Measurements from ENCODE around the gene KRTAP4-2.

KRTAP4-2 gene

DNA sequence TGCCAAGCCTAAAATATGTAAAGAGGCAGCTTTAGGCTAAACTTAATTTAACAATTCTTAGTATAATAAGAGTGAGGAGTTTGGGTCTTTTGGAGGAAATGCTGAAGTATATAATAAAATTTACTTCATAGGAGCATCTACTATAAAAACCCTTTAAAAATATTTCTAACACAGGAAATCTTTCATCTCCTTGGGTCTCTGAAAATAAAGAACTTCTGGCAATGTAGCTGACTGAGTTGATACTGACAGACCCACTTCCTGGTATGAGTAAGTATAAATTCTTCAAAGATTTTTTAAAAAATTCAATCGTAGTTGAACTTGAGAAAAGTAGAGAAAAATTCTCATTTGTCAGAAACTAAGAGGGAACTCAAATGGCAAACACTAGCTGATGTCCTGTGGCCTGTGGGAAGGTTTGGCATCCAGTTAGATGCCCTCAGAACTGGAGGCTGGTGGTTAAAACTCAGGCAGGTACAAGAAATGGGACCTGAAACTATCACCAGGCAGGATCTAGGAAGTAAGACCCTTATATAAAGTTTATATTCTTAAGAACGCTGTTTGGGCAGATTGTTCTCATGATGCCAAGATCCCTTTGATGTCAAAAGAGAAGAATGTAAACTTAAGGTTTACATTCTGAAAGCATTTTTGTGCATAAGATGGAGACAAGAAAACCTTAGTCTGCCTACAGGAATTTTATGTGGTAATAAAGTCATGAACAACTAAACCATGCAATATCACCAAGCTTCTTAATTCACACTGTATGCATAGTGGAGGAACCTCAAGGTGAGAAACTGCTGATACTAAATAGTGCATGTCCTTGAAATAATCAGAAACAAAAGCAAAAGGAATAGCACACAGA is 43.9 kb downstream of the KRTAP4-2 start:
- ChIA-PET CTCF (no interaction called here), POLR2A (no interaction called here)
- DNase-seq (ENCODE audit: extremely low spot score), result no peak
- TF ChIP-seq LEF1 (IDR thresholded peaks at IDR 0.05; ENCODE audit: borderline replicate concordance) (no peak), FOXM1 (IDR thresholded peaks at IDR 0.05; ENCODE audit: borderline replicate concordance) (no peak), TARDBP (IDR thresholded peaks at IDR 0.05) (no peak), L3MBTL2 (conservative IDR thresholded peaks at IDR 0.05) (no peak), ZNF384 (IDR thresholded peaks at IDR 0.05) (no peak), SP1 (IDR thresholded peaks at IDR 0.05) (no peak), BHLHE40 (IDR thresholded peaks at IDR 0.05; ENCODE audit: borderline replicate concordance) (no peak), FOXA1 (IDR thresholded peaks at IDR 0.05) (no peak), SUZ12 (IDR thresholded peaks at IDR 0.05) (no peak)

DNA sequence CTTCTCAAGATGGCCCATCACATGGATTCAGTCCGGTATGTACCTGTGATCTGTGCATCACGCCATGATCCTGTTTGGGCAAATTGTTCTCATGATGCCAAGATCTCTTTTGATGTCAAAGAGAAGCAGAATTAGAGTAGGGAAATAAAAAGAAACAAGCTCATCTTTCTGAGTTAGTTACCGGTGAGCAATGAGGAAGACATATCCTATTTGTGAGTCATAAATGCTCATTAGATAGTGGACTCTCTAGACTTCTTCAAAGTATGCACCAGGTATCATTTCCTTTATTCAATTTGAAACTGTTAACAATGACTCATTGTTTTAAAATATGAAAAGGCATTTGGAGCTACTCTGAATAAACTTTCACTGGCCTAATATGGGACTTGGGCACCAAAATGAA is 46.0 kb downstream of the KRTAP4-2 start:
- ChIA-PET CTCF (no interaction called here), POLR2A (no interaction called here)
- no peak for DNase-seq (ENCODE audit: extremely low spot score)
- no peak for TF ChIP-seq TARDBP (IDR thresholded peaks at IDR 0.05)
- TF ChIP-seq SP1 (IDR thresholded peaks at IDR 0.05), result no peak
- no peak for TF ChIP-seq FOXK2 (IDR thresholded peaks at IDR 0.05)
- TF ChIP-seq BHLHE40 (IDR thresholded peaks at IDR 0.05; ENCODE audit: borderline replicate concordance), result no peak
- no peak for TF ChIP-seq LEF1 (IDR thresholded peaks at IDR 0.05; ENCODE audit: borderline replicate concordance)
- no peak for TF ChIP-seq SUZ12 (IDR thresholded peaks at IDR 0.05)
